ENCODE results near the gene KLC1.
A peak's percentile ranks its signal among the peaks of the same experiment; 100 is the strongest.

Gene KLC1

GRCh38 chr14:103628684-103629502, at the start of gene KLC1:
Gene KLC1 (plus strand): TSS chr14:103629211. CDS start chr14:103654565, 25,354 bp downstream.
- Histone ChIP-seq H3K4me1 (ENCODE audit: control insufficient read depth, low read length) (peaks cover 56% of the 10 kb centered on the region), H3K9me2 (replicated peaks; ENCODE audit: control insufficient read depth, low read length) (no peaks in the 10 kb centered on the region), H3K36me3 (ENCODE audit: control insufficient read depth, low read length) (peaks cover 15% of the 10 kb centered on the region), H3K4me3 (ENCODE audit: low read length) (peak within 1 kb of the TSS; percentile 91), H3K9me3 (ENCODE audit: control insufficient read depth, insufficient read depth, low read length) (no peaks in the 10 kb centered on the region), H4K20me1 (ENCODE audit: control insufficient read depth, insufficient read depth, low read depth, low read length) (peaks cover 10% of the 10 kb centered on the region), H3K4me2 (ENCODE audit: low read length) (peak within 1 kb of the TSS; percentile 82), H3K27me3 (ENCODE audit: control insufficient read depth, low read length) (no peaks in the 10 kb centered on the region), H3K79me2 (ENCODE audit: control insufficient read depth, low read length) (peaks cover 48% of the 10 kb centered on the region), H3K27ac (ENCODE audit: low read depth, low read length) (peak within 1 kb of the TSS; percentile 22; the same call in 1 of the 2 replicates), H3F3A (ENCODE audit: control insufficient read depth, insufficient read depth) (peaks cover 25% of the 10 kb centered on the region)
- TF ChIP-seq EZH2phosphoT487 (IDR thresholded peaks at IDR 0.05; ENCODE audit: borderline replicate concordance, low read length), result no peak
- TF ChIP-seq, protein P1, sequence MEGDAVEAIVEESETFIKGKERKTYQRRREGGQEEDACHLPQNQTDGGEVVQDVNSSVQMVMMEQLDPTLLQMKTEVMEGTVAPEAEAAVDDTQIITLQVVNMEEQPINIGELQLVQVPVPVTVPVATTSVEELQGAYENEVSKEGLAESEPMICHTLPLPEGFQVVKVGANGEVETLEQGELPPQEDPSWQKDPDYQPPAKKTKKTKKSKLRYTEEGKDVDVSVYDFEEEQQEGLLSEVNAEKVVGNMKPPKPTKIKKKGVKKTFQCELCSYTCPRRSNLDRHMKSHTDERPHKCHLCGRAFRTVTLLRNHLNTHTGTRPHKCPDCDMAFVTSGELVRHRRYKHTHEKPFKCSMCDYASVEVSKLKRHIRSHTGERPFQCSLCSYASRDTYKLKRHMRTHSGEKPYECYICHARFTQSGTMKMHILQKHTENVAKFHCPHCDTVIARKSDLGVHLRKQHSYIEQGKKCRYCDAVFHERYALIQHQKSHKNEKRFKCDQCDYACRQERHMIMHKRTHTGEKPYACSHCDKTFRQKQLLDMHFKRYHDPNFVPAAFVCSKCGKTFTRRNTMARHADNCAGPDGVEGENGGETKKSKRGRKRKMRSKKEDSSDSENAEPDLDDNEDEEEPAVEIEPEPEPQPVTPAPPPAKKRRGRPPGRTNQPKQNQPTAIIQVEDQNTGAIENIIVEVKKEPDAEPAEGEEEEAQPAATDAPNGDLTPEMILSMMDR (IDR thresholded peaks at IDR 0.05; ENCODE audit: low read depth, low read length, poor library complexity, severe bottlenecking), result peak; percentile 11

GRCh38 chr14:103581206-103581605, 47.8 kb upstream of the KLC1 start:
- Histone ChIP-seq H3K9me3 (ENCODE audit: control insufficient read depth, insufficient read depth, low read length) (no peaks in the 10 kb centered on the region), H3K79me2 (ENCODE audit: control insufficient read depth, low read length) (no peaks in the 10 kb centered on the region), H4K20me1 (ENCODE audit: control insufficient read depth, insufficient read depth, low read depth, low read length) (no peaks in the 10 kb centered on the region), H3K36me3 (ENCODE audit: control insufficient read depth, low read length) (no peaks in the 10 kb centered on the region; the same call in 1 of the 2 replicates), H3K27me3 (ENCODE audit: control insufficient read depth, low read length) (no peaks in the 10 kb centered on the region), H3K27ac (ENCODE audit: low read depth, low read length) (no peak overlapping the region), H3K4me3 (ENCODE audit: low read length) (no peak overlapping the region), H3K4me2 (ENCODE audit: low read length) (no peak overlapping the region), H3F3A (ENCODE audit: control insufficient read depth, insufficient read depth) (no peaks in the 10 kb centered on the region), H3K4me1 (ENCODE audit: control insufficient read depth, low read length) (no peaks in the 10 kb centered on the region), H3K9me2 (replicated peaks; ENCODE audit: control insufficient read depth, low read length) (no peaks in the 10 kb centered on the region)
- TF ChIP-seq, protein P1 (IDR thresholded peaks at IDR 0.05; ENCODE audit: low read depth, low read length, poor library complexity, severe bottlenecking), result no peak
- TF ChIP-seq EZH2phosphoT487 (IDR thresholded peaks at IDR 0.05; ENCODE audit: borderline replicate concordance, low read length), result no peak

GRCh38 chr14:103581954-103582703, 46.9 kb upstream of the KLC1 start:
- Histone ChIP-seq H3K79me2 (ENCODE audit: control insufficient read depth, low read length) (no peaks in the 10 kb centered on the region), H3K4me1 (ENCODE audit: control insufficient read depth, low read length) (no peaks in the 10 kb centered on the region), H3K4me3 (ENCODE audit: low read length) (no peak overlapping the region), H4K20me1 (ENCODE audit: control insufficient read depth, insufficient read depth, low read depth, low read length) (no peaks in the 10 kb centered on the region), H3K36me3 (ENCODE audit: control insufficient read depth, low read length) (no peaks in the 10 kb centered on the region; the same call in 1 of the 2 replicates), H3K9me2 (replicated peaks; ENCODE audit: control insufficient read depth, low read length) (no peaks in the 10 kb centered on the region), H3K27ac (ENCODE audit: low read depth, low read length) (no peak overlapping the region), H3F3A (ENCODE audit: control insufficient read depth, insufficient read depth) (no peaks in the 10 kb centered on the region), H3K9me3 (ENCODE audit: control insufficient read depth, insufficient read depth, low read length) (no peaks in the 10 kb centered on the region), H3K27me3 (ENCODE audit: control insufficient read depth, low read length) (no peaks in the 10 kb centered on the region), H3K4me2 (ENCODE audit: low read length) (no peak overlapping the region)
- no peak for TF ChIP-seq EZH2phosphoT487 (IDR thresholded peaks at IDR 0.05; ENCODE audit: borderline replicate concordance, low read length)
- TF ChIP-seq, protein P1 (IDR thresholded peaks at IDR 0.05; ENCODE audit: low read depth, low read length, poor library complexity, severe bottlenecking), result no peak

Measured in DOHH2 (cell line).